Left cardiac atrium (tissue), 4 donors: ENCODE results near the gene HAO2. TPM values are rescaled to one million over a fixed set of nuclear protein-coding genes. Genes with fewer than 3 reads are reported as not detected.
"Not testable (repeated sequence)": the region's sequence is repeated elsewhere in the genome, so short reads cannot be mapped to it uniquely, and the experiment has no call there.

Experiments
- ATAC-seq, 2 donors: fragments of 200-7000 bp; cut with Tn5 transposase; one replicate each; pipeline ENCODE4 v1.9.1; 2020; ENCODE audit warnings: mild to moderate bottlenecking in 2 of 2, moderate library complexity in 2 of 2
- DNase-seq: peaks from one replicate; pipeline ENCODE4 v3.0.0-alpha.2; 2020
- intact Hi-C, 2 donors: fragments of 100-400 bp; cut with DNase I; formaldehyde crosslinking; loops; one replicate each; pipeline versions ENCODE4 v1.14.1 to v1.15.1; 2022 to 2023
- total RNA-seq, 2 donors: library from RNA; stranded (reverse); fragmentation: NEBNext Ultra II Directional; extraction: Animal tissue kit (Norgen Biotek cat#: 25700); gene quantifications; one replicate each; pipeline ENCODE4 v1.2.1, GENCODE V29; 2021
- donor health status: DM: no; HTN: yes; CAD: no.
- donor health status: DM: no; HTN: yes; CAD: no; lungs with severe emphysema.
- donor health status: DM: yes; HTN: yes; CAD: no.
- donor health status: Dilated cardiomyopathy.

HAO2 gene
- total RNA-seq, 2 donors from 2014 or later = not detected

DNA sequence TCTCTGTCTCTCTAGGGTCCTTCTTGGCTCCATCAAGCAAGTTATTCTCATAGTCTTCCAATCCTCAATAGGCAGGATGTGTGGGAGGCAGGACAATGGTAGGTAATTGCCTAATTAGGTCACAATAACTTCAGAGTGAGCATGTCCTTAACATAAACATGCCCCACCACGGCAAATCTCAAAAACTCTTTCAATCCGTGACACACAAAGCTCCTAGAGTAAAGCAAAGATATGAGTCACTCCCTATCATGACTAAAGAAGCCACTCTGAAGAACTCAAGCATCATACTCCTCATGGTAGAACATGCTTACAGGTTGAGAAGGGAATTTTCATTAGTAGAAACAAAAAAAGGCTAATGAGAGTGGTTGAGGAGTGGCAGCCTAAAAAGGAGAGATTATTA is 4.9 kb downstream of the HAO2 start:
- intact Hi-C loops = no loop called here
- ATAC-seq = peak in 1 of 2 donors; percentile 39
- no peak for DNase-seq

DNA sequence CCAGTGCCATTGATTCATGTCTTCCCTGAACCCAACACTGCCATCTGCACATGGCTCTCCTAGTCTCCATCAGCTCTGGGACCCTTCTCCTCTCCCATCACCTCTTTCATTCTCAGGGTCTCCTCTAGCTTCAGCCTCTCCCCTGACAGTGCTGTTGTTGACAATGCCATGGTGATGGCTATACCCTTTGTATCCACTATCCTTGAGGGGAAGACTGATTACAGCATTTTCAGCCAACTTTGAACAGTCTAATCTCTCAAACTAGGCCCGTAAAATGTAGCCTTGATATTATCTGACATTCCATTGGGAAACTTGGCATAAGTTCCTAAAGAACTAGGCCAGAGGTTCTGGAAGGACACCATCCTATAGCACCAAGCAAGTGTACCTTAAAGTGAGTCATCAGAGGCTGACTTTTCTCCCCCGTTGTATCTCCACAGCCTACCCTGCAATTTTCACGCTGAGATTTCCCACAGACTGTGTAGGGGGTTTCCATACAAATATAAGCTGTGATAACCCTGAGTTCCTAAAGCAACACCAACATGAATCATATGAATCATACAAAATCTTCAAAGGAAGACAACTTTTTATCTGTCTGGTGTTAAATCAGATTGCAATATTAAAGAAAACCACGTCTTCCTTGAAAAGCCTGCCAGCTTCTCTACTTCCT is 5.8 kb downstream of the HAO2 start:
- intact Hi-C loops = no loop called here

DNA sequence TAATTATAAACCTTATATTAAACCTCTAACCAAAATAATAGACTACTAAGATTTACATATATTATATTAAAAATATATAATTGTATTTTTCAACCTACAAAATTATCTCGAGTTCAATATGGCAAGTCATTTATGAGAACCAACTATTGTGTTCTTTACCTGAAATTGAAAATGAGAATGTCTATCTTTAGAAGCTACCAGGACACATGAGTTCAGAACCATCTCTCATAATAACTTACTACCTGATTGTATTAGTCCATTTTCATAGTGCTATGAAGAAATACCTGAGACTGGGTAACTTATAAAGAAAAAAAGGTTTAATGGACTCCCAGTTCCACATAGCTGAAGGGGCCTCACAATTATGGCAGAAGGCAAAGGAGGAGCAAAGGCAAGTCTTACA is 6.8 kb downstream of the HAO2 start:
- ATAC-seq = no peak
- intact Hi-C loops = no loop called here
- DNase-seq = no peak

More for the DNA sequence above, 5.8 kb downstream of the HAO2 start:
- DNase-seq = no peak
- peak; percentile 41 to 89 for ATAC-seq

DNA sequence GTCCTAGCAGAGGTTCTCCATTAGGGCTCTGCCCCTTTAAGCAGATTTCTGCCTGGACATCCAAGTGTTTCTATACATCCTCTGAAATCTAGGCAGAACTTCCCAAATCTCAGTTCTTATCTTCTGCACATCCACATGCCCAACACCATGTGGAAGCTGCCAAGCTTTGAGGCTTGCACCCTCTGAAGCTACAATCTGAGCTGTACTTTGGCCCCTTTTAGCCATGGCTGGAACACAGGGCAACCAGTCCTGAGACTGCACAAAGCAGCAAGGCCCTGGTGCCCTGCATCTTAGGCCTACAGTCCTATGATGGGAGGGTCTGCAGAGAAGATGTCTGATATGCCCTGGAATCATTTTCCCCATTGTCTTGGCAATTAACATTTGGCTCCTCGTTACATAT is 8.0 kb downstream of the HAO2 start:
- ATAC-seq = no peak
- intact Hi-C loops = no loop called here
- no peak for DNase-seq

DNA sequence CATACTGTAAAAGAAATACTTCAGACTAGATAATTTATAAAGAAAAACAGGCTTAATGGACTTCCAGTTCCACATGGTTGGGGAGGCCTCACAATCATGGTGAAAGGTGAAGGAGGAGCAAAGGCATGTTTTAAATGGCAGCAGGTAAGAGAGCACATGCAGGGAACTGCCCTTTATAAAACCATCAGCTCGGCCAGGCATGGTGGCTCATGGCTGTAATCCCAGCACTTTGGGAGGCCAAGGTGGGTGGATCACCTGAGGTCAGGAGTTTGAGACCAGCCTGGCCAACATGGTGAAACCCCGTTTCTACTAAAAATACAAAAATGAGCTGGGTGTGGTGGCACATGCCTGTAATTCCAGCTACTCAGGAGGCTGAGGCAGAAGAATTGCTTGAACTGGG is 9.0 kb downstream of the HAO2 start:
- ATAC-seq, intact Hi-C loops, DNase-seq: not testable (repeated sequence)

DNA sequence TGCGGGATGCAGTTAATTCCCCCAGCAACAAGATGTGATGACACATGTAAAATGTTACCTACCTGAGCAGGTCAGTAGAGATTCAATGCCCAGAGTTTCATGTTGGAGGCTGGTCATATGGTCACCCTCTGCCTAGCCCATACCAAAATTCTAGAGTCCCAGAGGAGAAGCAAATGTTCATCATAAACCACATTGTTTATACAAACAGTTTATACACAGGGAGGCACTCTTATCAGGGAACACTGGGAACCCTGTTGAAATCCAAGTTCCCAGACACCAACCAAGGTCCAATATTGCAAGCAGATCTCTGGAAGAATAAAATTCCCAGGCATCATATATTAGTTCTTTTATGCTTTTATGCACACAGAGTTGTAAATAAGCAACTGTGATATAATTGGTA is 10.5 kb downstream of the HAO2 start:
- ATAC-seq (no peak), DNase-seq (no peak)
- intact Hi-C loops = no loop called here

DNA sequence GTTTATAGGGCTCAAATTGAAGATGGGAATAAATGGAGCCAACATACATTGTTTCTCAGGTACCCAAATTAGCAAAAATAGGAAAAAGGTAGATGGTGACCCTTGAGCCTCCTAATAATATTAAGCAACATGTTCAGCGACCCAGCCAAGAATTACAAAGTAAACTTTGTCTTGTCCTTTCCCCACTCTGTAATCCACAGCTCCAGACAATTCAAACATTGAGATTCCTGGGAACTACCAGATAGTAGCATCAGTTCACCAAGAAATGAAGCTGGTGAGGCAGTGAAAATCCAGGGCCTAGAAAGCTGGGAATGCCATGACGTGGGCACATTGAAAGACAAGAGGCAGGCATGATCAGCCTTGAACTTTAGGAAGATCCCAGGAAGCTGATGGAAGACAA is 11.7 kb downstream of the HAO2 start:
- ATAC-seq (no peak), DNase-seq (no peak)
- intact Hi-C loops = no loop called here

DNA sequence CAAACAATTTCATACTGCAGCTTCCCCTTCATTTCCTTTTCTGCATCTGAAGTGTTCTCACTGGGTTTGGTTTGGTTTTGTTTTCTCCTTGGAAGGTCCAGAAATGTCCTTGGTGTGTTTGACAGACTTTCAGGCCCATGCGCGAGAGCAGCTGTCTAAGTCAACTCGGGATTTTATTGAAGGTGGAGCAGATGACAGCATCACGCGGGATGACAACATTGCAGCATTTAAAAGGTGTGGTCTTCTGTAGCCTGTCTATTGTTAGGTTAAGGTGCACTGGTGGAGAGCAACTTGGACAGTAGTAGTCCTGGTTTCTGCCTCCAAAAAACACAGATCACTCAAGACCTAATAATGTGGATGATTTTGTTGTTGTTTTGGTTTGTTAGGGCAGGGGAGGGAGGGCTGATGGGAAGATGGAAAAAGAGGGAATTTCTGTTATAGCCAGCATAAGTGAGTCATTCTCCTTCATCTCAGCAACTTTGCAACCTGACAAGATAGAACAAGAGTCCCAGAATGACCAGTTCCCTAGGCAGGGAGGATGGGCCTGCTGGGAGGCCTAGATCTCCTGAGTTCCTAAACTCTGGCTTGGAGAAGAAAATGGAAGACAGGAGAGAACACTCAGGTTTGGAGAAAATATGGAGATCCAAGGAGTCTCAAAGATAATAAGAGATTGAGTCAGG is 12.5 kb downstream of the HAO2 start:
- intact Hi-C loops = no loop called here
- no peak for ATAC-seq
- DNase-seq = no peak

DNA sequence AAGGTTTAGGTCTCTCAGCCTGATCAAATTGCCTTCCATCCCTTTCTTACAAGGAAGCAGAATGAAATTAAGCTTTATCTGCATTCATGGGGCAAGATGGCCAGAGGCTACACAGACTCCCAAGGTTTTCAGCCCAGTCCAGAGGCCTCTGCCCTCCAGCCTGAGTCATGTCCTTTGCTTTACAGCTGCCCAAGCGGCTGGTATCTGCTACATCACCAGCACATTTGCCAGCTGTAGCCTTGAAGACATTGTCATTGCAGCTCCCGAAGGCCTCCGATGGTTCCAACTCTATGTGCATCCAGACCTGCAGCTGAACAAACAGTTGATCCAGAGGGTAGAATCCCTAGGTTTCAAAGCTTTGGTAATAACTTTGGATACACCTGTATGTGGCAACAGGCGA is 16.0 kb downstream of the HAO2 start:
- intact Hi-C loops = no loop called here
- no peak for DNase-seq

DNA sequence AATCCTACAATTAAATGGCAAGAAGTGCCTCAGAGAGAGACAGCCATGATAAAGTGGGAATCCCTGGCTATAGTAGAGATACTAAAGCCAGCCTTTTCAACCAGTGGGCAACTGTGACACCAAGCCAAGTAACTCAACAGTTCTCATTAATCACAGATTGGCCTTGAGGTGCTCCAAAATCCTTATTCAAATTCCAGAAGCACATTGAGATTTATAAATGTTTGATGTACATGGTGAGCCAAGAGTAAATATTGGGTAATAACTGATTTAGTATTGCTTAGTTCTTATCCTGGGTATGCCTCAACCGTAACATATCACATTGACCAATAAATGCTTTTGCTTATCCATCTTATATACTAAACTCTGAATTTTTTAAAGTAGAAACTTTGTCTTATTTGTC is 17.1 kb downstream of the HAO2 start:
- ATAC-seq (no peak), DNase-seq (no peak)
- intact Hi-C loops = no loop called here

More for the DNA sequence above, 16.0 kb downstream of the HAO2 start:
- ATAC-seq = no peak

DNA sequence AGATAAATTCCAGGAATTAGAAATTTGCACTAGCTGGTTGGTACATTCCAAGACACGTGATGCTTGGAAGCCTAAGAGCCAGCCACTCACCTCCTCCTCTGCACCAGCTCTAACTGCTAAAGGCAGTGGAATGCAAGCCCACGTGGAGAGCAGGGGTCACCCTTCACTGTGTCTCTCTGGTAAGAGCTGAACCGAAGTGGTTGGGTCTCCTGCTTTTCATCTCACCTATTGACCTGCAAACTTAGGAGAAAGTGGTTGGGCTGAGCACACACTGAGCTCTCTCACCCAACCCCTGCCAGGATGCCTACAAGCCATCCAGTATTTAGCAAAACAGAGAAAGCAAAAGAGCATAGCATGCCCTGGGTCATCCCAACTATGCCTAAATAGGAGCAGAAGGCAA is 19.3 kb downstream of the HAO2 start:
- ATAC-seq (no peak), DNase-seq (no peak)
- intact Hi-C loops = no loop called here

DNA sequence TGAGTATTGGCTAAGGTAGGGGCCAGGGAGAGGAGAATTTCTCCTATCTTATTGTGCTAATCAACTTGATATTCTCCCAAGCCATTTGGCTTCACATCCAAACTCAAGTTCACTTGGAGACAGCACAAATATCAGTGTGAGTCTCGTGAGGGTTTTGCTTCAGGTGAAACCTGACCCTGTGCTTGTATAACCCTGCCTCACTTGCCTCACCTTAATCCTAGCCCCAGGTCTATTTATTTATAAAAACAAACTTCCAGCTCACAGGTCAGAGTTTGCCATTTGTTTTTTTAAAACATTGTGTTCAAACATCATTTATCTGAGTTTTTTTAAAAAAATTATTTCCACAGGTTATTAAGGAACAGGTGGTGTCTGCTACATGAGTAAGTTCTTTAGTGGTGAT is 19.9 kb downstream of the HAO2 start:
- no peak for DNase-seq
- intact Hi-C loops = no loop called here

DNA sequence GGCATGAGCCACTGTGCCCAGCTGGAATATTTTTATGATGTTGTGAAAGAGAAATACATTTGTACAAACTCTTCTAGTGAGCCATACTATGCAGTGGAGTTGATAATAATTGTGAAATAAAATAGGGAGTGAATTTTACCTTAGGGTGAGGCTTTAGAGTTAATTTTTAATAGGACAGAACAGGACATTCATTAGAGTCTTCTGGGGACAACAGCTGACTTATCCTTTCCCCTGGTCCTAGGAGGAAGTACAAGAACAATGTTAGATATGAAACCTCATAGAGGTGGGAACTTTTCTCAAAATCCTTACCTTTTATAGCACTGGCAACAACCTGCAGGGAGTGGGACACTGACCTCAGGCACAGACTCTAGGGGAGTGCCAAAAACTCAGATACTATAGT is 21.9 kb downstream of the HAO2 start:
- DNase-seq (no peak), ATAC-seq (no peak)
- intact Hi-C loops = no loop called here

More for the DNA sequence above, 19.9 kb downstream of the HAO2 start:
- no peak for ATAC-seq

DNA sequence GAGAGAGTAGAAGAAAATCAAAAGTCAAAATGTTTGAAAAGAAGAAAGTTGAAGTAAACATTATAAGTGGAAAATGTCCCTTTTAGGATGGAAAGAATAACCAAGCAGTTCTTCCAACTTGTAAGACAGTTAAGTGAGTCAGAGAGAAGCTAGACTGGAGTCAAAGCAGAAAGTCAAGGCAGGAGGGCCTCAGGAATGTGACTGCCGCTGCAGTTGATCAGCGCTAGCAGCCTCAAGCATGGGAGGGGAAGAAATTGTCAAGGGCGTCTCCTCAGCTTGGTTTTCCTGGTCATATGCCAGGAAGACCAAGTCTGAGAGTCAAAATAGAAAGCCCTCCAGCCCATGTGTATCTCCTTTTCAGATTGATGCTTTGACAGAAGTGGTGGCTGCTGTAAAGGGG is 23.2 kb downstream of the HAO2 start:
- DNase-seq = no peak
- intact Hi-C loops = no loop called here
- ATAC-seq = no peak

DNA sequence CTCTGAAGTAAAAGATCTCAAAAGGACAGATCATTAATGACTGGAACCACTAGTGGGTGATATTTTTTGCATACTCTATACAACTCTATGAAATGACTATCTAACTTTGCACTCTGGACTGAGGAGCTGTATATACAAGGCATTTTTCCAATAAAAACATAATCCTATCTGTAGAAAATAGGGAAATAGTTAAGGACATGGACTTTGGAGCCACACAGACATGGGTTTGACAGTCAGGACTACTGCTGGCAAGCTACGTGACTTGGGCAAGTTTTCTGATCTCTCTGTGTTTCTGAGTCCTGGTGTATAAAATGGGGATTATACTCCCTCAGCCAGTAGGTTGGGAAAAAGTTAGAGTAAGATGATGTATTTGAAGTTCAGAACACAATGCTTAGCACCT is 25.5 kb downstream of the HAO2 start:
- ATAC-seq (no peak), DNase-seq (no peak)
- intact Hi-C loops = no loop called here

DNA sequence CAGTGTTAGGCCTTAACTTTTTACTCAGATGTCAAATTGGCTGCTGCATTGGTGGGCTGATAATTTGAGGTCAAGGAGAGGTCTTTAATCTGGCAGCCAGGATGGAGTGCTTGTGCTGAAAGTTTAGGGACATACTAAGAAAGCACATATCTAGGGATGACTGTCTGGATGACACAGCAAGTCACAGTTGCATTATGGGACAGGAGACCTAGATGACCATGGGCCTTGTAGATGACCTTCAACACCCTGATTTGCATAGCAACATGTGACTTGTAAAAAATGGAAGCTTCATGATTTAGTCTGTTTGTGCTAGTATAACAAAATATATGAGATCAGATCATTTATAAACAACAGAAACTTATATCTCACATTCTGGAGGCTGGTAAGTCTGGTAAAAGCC is 28.4 kb downstream of the HAO2 start:
- ATAC-seq = no peak
- DNase-seq = no peak
- intact Hi-C loops = no loop called here

DNA sequence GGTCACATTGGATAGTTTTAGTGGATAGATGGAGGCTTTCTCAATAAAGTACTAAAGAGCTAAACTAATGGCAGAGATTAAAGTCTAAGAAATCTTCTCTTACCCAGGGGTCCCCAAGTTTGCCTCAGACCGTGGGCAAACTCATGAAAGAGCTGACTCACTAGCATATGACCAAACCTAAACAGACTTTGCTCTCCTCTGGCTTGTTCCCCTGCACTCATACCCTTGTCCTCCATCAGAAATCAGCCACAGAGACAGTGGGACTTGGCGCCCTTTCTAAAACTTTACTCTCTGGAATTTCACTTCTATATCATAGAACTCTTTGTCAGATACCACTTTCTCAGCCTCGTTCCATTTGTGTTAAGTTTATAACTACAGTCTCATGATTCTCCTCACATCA is 29.4 kb downstream of the HAO2 start:
- ATAC-seq = no peak
- intact Hi-C loops = no loop called here
- DNase-seq = no peak

DNA sequence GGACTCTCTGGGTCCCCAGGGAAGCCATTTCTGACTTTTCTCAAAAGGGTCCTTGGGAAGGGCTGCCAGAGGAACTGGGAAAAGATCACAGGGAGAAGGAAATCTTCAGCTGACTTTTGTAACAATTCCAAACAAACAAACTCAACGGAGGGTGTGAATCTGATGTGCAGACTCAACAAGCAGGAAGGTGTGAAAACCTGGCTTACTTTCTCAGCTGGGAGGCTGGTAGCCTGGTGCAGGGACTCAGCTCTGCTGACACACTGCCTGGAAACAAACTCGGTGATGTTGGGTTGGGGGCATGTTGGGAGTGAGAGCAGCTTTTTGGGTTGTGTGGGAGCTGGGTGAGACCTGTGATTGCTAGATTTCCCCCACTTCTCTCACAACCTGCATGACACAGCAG is 36.2 kb downstream of the HAO2 start:
- ATAC-seq (no peak), DNase-seq (no peak)
- intact Hi-C loops = no loop called here

DNA sequence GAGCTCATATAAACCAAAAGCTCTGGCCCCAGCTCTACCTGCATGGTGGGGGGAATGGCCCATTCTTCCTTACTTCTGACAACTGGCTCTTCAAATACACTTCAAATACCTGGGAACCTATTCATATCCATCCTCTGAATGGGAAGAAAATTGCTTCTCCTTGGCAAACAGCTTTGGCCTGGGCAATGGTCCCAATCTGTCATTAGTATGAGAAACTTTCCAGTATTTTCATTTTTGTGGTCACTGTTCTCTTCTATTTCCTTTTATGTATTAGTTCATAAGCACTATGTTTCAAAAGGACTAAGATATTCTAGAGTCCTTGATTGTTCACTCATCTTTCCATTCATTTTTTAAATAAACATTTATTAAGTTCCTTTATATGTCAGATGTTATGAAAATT is 41.1 kb downstream of the HAO2 start:
- intact Hi-C loops = no loop called here
- DNase-seq (no peak), ATAC-seq (no peak)

DNA sequence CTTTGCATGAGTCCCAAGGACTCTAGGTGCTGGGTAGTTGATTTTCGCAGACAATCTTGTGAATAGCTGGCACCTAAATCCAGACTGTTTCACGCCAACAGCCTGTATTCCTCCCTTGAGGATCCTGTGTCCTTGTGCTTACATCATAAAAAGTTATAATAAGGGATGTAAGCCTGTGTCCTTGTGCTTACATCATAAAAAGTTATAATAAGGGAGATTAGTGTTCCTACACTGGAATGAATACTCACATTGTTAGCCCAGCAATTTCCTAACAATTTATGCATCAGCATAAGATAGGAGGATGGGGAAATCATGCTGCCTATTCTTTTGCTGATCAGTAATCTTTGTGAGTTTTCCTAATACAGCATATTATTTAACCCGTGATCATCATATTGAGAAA is 42.4 kb downstream of the HAO2 start:
- intact Hi-C loops = no loop called here
- ATAC-seq = no peak
- DNase-seq = no peak

DNA sequence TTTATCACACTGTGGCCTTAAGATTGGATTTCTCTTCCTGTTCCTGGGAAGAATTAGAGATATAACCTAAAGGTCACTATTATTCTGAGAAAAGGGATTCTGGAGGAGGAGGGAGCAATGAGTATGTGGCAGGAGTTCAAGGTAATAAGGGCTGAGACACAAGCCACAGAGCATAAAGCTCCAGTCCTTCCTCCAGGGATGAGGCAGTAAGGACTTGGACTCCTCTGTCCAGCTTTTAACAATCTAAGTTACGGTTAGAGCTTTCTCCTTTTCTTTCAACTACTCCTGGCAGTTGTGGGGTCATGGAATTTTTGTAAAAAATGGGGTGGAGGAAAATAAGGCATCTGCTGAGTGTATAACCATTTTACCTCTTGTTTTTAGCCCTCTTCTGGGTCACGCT is 46.4 kb downstream of the HAO2 start, which contains the start of gene HSD3B2:
HSD3B2 (plus strand) TSS at position 201 of the 400 bp plus-strand sequence. CDS start 270 bp downstream, outside the sequence.
- intact Hi-C loops = no loop called here
- ATAC-seq = no peak

More for the DNA sequence above, 46.4 kb downstream of the HAO2 start, which contains the start of gene HSD3B2:
- DNase-seq = no peak
